Measurements from ENCODE around the gene TLCD4.
"Not testable (repeated sequence)": the region's sequence is repeated elsewhere in the genome, so short reads cannot be mapped to it uniquely, and the experiment has no call there.

TLCD4 gene

DNA sequence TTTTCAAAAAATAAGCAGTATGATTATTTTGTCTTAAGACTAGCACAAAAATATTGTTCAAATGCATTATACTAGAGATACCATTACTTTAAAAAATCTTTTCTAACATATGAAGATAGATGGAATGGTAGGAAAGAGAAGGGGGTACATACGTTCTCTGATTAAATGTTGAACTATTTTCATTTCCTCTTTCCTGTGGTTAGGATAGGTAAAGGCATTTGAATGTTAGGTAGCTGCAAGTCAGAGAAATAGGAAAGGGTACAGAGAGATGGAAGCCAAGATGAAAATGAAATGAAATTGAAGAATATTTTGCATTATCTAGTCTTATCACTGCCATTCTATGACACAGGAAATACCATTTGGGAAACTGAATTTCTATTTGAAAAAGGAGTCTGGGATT is 28.3 kb downstream of the TLCD4 start:
- Histone ChIP-seq H3K27ac (no peak overlapping the region), H3K9ac (ENCODE audit: insufficient read length) (no peak overlapping the region), H3K4me3 (no peak overlapping the region), H3K36me3 (ENCODE audit: insufficient read depth, low read length) (no peaks in the 10 kb centered on the region), H3K9me3 (ENCODE audit: low read depth, low read length) (no peaks in the 10 kb centered on the region)
- no peak for DNase-seq (ENCODE audit: low read depth, low spot score)
- TF ChIP-seq POLR2AphosphoS5 (IDR thresholded peaks at IDR 0.05; ENCODE audit: borderline replicate concordance, low read depth, low read length), result no peak
- no peak for TF ChIP-seq FOXP2 (optimal IDR thresholded peaks at IDR 0.05; ENCODE audit: control extremely low read depth, extremely low read length, insufficient read depth)
- TF ChIP-seq EZH2 (IDR thresholded peaks at IDR 0.05), result no peak

DNA sequence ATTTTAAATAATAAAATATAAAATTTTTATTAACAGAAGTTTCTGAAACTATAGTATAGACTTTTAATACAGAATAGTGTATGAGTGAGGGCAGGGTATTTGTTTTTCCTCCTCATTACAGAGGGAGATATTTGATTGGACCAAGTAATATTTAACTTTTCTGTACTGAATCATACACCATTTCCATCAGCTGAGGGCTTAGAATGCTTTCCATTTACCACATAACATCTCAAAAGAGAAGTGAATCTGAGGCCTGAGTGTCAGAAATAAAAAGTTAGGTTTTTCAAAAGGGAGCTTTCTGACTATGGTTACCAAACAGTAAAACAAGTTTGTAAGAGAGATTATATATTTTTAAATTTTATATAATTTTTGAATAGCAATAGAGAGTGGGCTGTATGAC is 29.5 kb downstream of the TLCD4 start:
- Histone ChIP-seq H3K27ac (no peak overlapping the region), H3K4me3 (no peak overlapping the region), H3K36me3 (ENCODE audit: insufficient read depth, low read length) (no peaks in the 10 kb centered on the region), H3K9ac (ENCODE audit: insufficient read length) (no peak overlapping the region), H3K9me3 (ENCODE audit: low read depth, low read length) (no peaks in the 10 kb centered on the region)
- TF ChIP-seq FOXP2 (optimal IDR thresholded peaks at IDR 0.05; ENCODE audit: control extremely low read depth, extremely low read length, insufficient read depth), result no peak
- no peak for TF ChIP-seq POLR2AphosphoS5 (IDR thresholded peaks at IDR 0.05; ENCODE audit: borderline replicate concordance, low read depth, low read length)
- no peak for TF ChIP-seq EZH2 (IDR thresholded peaks at IDR 0.05)
- no peak for DNase-seq (ENCODE audit: low read depth, low spot score)

DNA sequence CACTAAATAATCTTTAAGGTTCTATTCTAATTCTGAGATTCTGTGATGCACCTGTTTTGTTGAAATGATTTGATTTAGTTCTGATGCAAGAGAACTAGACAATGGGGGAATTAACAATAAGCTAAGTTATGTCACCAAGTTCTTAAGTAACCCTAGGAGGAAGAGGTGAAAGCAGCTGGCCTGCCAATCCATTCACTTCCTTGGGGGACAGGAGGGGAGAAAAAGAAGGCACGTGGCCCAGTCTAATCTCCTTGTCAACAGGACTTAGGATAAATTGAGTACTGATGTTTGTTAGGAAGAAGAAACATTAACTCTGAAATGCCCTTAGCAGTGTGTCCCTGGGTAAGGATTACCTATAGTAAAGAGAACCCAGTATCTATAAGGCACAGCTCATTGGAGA is 36.9 kb downstream of the TLCD4 start:
- TF ChIP-seq POLR2AphosphoS5 (IDR thresholded peaks at IDR 0.05; ENCODE audit: borderline replicate concordance, low read depth, low read length) (no peak), EZH2 (IDR thresholded peaks at IDR 0.05) (no peak), FOXP2 (optimal IDR thresholded peaks at IDR 0.05; ENCODE audit: control extremely low read depth, extremely low read length, insufficient read depth) (no peak)
- Histone ChIP-seq H3K36me3 (ENCODE audit: insufficient read depth, low read length) (no peaks in the 10 kb centered on the region), H3K27ac (no peak overlapping the region), H3K9me3 (ENCODE audit: low read depth, low read length) (no peaks in the 10 kb centered on the region), H3K9ac (ENCODE audit: insufficient read length) (no peak overlapping the region), H3K4me3 (no peak overlapping the region)
- DNase-seq (ENCODE audit: low read depth, low spot score), result no peak

DNA sequence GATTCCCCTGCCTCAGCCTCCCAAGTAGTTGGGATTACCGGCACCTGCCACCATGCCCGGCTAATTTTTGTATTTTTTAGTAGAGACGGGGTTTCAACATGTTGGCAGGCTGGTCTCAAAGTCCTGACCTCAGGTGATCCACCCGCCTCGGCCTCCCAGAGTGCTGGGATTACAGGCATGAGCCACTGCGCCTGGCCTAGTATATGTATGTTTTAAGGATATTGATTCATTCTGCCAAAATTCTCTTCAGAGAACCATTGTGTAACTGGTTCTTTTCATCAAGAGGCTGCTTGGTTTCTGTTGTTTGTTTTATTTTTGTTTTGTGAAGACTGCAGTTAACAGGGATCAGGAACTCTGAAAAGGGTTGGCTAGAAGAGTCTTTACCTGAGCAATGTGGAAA is 48.4 kb downstream of the TLCD4 start:
- DNase-seq (ENCODE audit: low read depth, low spot score); H3K27ac ChIP-seq: not testable (repeated sequence)

More for the DNA sequence above, 48.4 kb downstream of the TLCD4 start:
- H3K9me3 ChIP-seq (ENCODE audit: low read depth, low read length); H3K4me3 ChIP-seq; H3K36me3 ChIP-seq (ENCODE audit: insufficient read depth, low read length); H3K9ac ChIP-seq (ENCODE audit: insufficient read length): not testable (repeated sequence)

All from SK-N-MC (cell line).